ENCODE measurements around the gene PAK5.

Gene PAK5

DNA sequence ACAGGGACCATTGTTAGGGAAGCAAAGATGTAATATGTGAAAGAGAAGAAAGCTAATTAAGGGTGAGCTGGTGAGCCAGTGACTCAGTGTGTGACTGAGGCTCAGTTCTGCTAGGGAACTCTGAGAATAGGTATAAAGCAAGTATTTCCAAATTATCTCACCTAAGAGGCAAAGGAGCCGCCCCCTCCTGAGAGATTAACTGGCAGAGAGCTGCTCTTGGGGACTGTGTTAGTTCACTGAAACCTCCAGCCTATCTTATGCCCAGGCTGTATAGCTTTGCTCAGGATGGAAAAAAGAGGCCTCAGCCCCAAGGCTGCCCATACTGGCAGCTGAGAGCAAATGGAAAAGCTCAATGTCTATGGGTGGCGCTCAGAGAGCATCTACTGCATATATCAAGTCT lies 152.0 kb downstream of the PAK5 start:
- Histone ChIP-seq H3K9me3 (ENCODE audit: insufficient read depth, low read length) (no peaks in the 10 kb centered on the region), H3K79me2 (ENCODE audit: insufficient read depth, low read length) (no peaks in the 10 kb centered on the region), H3F3A (ENCODE audit: insufficient read depth) (no peaks in the 10 kb centered on the region), H3K36me3 (ENCODE audit: low read length) (no peaks in the 10 kb centered on the region), H3K9ac (ENCODE audit: low read length) (no peak overlapping the region), H3K4me3 (ENCODE audit: insufficient read depth, low read length, poor library complexity, severe bottlenecking) (no peak overlapping the region), H3K27ac (ENCODE audit: low read depth, low read length) (no peak overlapping the region), H3K9me2 (replicated peaks; ENCODE audit: insufficient read depth, low read length) (no peaks in the 10 kb centered on the region), H2AFZ (ENCODE audit: low read depth, low read length, severe bottlenecking) (no peak overlapping the region), H3K27me3 (ENCODE audit: low read length) (no peaks in the 10 kb centered on the region), H3K4me2 (ENCODE audit: low read depth, low read length, poor library complexity, severe bottlenecking) (no peak overlapping the region), H4K20me1 (ENCODE audit: low read depth, low read length) (no peaks in the 10 kb centered on the region)
- TF ChIP-seq CTCF (IDR thresholded peaks at IDR 0.05; ENCODE audit: insufficient read depth, low read length, poor library complexity, severe bottlenecking), result no peak
- TF ChIP-seq EZH2phosphoT487 (conservative IDR thresholded peaks at IDR 0.05; ENCODE audit: low read length), result no peak

- Histone ChIP-seq H3K9me2 (replicated peaks; ENCODE audit: insufficient read depth, low read length) (no peaks in the 10 kb centered on the region), H3K4me2 (ENCODE audit: low read depth, low read length, poor library complexity, severe bottlenecking) (no peak overlapping the region), H4K20me1 (ENCODE audit: low read depth, low read length) (no peaks in the 10 kb centered on the region), H3F3A (ENCODE audit: insufficient read depth) (no peaks in the 10 kb centered on the region), H3K27me3 (ENCODE audit: low read length) (no peaks in the 10 kb centered on the region), H3K4me3 (ENCODE audit: insufficient read depth, low read length, poor library complexity, severe bottlenecking) (no peak overlapping the region), H3K79me2 (ENCODE audit: insufficient read depth, low read length) (no peaks in the 10 kb centered on the region), H2AFZ (ENCODE audit: low read depth, low read length, severe bottlenecking) (no peak overlapping the region), H3K36me3 (ENCODE audit: low read length) (no peaks in the 10 kb centered on the region), H3K27ac (ENCODE audit: low read depth, low read length) (no peak overlapping the region), H3K9ac (ENCODE audit: low read length) (no peak overlapping the region), H3K9me3 (ENCODE audit: insufficient read depth, low read length) (no peaks in the 10 kb centered on the region)
- TF ChIP-seq EZH2phosphoT487 (conservative IDR thresholded peaks at IDR 0.05; ENCODE audit: low read length) (no peak), CTCF (IDR thresholded peaks at IDR 0.05; ENCODE audit: insufficient read depth, low read length, poor library complexity, severe bottlenecking) (no peak)
Measured at GRCh38 chr20:9686455-9686854, 152.4 kb downstream of the PAK5 start.

DNA sequence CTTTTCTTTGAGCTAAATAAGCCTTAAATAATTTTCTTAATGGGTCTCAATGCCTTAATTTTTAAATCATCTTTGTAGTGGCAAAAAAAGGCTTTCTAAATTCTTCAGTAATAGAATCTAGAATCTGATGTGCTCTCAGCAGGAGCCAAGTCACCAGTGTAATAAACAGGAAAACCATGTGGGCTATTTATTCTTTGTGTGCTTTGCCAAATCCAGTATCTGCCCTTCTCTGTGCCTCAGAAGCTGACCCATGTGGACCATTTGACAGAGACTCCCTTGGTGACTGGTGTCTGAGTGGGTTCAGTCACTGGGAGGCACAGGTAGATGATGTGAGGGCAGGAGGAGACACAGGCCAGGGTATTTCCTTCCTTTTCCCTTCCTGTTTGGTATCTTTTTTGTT lies 152.9 kb downstream of the PAK5 start:
- no peaks in the 10 kb centered on the region for H3K79me2 ChIP-seq (ENCODE audit: insufficient read depth, low read length)
- H3K9me2 ChIP-seq (replicated peaks; ENCODE audit: insufficient read depth, low read length), result no peaks in the 10 kb centered on the region
- no peaks in the 10 kb centered on the region for H3K36me3 ChIP-seq (ENCODE audit: low read length)
- H3F3A ChIP-seq (ENCODE audit: insufficient read depth), result no peaks in the 10 kb centered on the region
- TF ChIP-seq CTCF (IDR thresholded peaks at IDR 0.05; ENCODE audit: insufficient read depth, low read length, poor library complexity, severe bottlenecking) (no peak), EZH2phosphoT487 (conservative IDR thresholded peaks at IDR 0.05; ENCODE audit: low read length) (no peak)
- H3K27ac ChIP-seq (ENCODE audit: low read depth, low read length), result no peak overlapping the region
- no peak overlapping the region for H2AFZ ChIP-seq (ENCODE audit: low read depth, low read length, severe bottlenecking)
- H3K4me2 ChIP-seq (ENCODE audit: low read depth, low read length, poor library complexity, severe bottlenecking), result no peak overlapping the region
- H3K9me3 ChIP-seq (ENCODE audit: insufficient read depth, low read length), result no peaks in the 10 kb centered on the region
- no peak overlapping the region for H3K4me3 ChIP-seq (ENCODE audit: insufficient read depth, low read length, poor library complexity, severe bottlenecking)
- H4K20me1 ChIP-seq (ENCODE audit: low read depth, low read length), result no peaks in the 10 kb centered on the region
- no peak overlapping the region for H3K9ac ChIP-seq (ENCODE audit: low read length)
- no peaks in the 10 kb centered on the region for H3K27me3 ChIP-seq (ENCODE audit: low read length)

GRCh38 chr20:9685011-9685410 lies 153.9 kb downstream of the PAK5 start:
- Histone ChIP-seq H3K27me3 (ENCODE audit: low read length) (no peaks in the 10 kb centered on the region), H3K4me2 (ENCODE audit: low read depth, low read length, poor library complexity, severe bottlenecking) (no peak overlapping the region), H3K79me2 (ENCODE audit: insufficient read depth, low read length) (no peaks in the 10 kb centered on the region), H3K9ac (ENCODE audit: low read length) (no peak overlapping the region), H3K9me2 (replicated peaks; ENCODE audit: insufficient read depth, low read length) (no peaks in the 10 kb centered on the region), H2AFZ (ENCODE audit: low read depth, low read length, severe bottlenecking) (no peak overlapping the region), H3K4me3 (ENCODE audit: insufficient read depth, low read length, poor library complexity, severe bottlenecking) (no peak overlapping the region), H3K27ac (ENCODE audit: low read depth, low read length) (no peak overlapping the region), H3K36me3 (ENCODE audit: low read length) (no peaks in the 10 kb centered on the region), H3K9me3 (ENCODE audit: insufficient read depth, low read length) (no peaks in the 10 kb centered on the region), H4K20me1 (ENCODE audit: low read depth, low read length) (no peaks in the 10 kb centered on the region), H3F3A (ENCODE audit: insufficient read depth) (no peaks in the 10 kb centered on the region)
- TF ChIP-seq EZH2phosphoT487 (conservative IDR thresholded peaks at IDR 0.05; ENCODE audit: low read length), result no peak
- no peak for TF ChIP-seq CTCF (IDR thresholded peaks at IDR 0.05; ENCODE audit: insufficient read depth, low read length, poor library complexity, severe bottlenecking)

Data from SU-DHL-6 (cell line).